Neural progenitor cell (in vitro differentiated cells): ENCODE data around the gene GRAMD1B.

Experiments used
- CTCF ChIP-seq: fragments of 200-600 bp; sonication (generic); IDR thresholded peaks from 2 replicates; pipeline ENCODE4 v1.5.1; 2017; ENCODE audit warnings: antibody characterized with exemption, mild to moderate bottlenecking
- EZH2 ChIP-seq: fragments of 200-600 bp; sonication (generic); IDR thresholded peaks from 2 replicates; pipeline ENCODE4 v1.6.1; 2017; ENCODE audit warnings: antibody characterized with exemption, mild to moderate bottlenecking, moderate library complexity
- EZH2phosphoT487 ChIP-seq: fragments of 200-600 bp; sonication (generic); IDR thresholded peaks from 2 replicates; pipeline ENCODE4 v1.6.1; 2017; ENCODE audit warnings: antibody characterized with exemption

GRCh38 chr11:123584186-123584585 lies 154.1 kb downstream of the GRAMD1B start:
- TF ChIP-seq CTCF = no peak
- no peak for TF ChIP-seq EZH2phosphoT487
- no peak for TF ChIP-seq EZH2
